Melanocyte of skin (primary cell): ENCODE results near the gene ERH. TPM values are rescaled to one million over a fixed set of nuclear protein-coding genes. Genes with fewer than 3 reads are reported as not detected.

Experiments
- total RNA-seq, 2 donors: library from RNA; depleted of rRNA; stranded (reverse); fragments of >200 nt; gene quantifications; 2 replicates each; pipeline ENCODE4 v1.2.3, GENCODE V29; 2012

Gene ERH
- total RNA-seq = 100 to 1,000 TPM; 102 to 184 TPM

DNA sequence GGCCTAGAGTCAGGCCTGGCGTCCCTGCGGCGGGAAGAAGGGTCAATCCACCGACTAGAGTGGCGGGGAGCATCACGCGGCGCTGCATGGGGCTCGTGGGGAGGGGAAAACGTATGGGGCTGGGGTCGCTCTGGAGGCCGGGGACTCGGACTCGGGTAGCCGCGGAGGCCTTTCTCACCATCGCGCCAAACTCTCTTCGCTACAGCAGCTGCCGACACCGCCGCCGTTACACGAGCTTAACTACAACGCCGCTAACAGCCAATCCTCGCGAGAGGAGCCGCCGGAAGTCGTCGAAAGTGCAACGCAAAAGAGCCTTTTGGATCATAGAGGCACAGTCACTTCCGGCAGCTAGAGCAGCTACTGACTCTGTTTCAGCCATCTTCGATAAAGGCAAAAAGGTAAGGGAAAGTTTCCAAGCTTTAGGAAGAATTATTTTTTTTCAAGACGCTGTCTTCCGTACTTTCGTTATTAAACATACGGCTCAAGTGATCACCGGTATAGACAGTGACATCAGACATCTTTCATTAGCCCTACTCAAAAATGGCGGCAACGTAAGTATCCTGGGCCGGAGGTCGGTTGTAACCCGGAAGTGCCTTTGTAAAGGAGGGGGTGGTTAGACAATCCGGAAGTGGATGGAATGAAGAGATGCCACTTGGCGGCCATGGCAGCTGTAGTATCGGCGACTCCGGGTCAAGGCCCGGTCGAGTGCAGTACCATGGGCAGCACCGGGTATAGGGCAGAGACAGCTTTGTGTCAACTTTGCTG lies at the start of gene ERH, which contains the start of gene SLC39A9:
ERH (minus strand) TSS at position 247 of the 765 bp plus-strand sequence; CDS start at position 181, 66 bp downstream.
SLC39A9 (plus strand) TSS at position 640 of the 765 bp plus-strand sequence. CDS start 678 bp downstream, outside the sequence.

Other genes starting within 250 kb of the ERH start
- gene DCAF5, start 245.2 kb downstream of the ERH start, total RNA-seq = 10 to 100 TPM; 22.0 to 31.0 TPM
- 10 to 100 TPM; 19.3 to 21.6 TPM for gene EXD2, start 206.8 kb downstream of the ERH start, total RNA-seq
- gene GALNT16, start 138.1 kb downstream of the ERH start, total RNA-seq = not detected
- 100 to 1,000 TPM; 121 to 125 TPM for gene SLC39A9, start 393 bp upstream of the ERH start, total RNA-seq
- gene PLEKHD1, start 86.4 kb upstream of the ERH start, total RNA-seq = under 1 TPM in 1 of 2 donors, not detected in 1; 0.34 TPM
- not detected for gene CCDC177, start 176.6 kb upstream of the ERH start, total RNA-seq
- gene SUSD6, start 213.3 kb upstream of the ERH start, total RNA-seq = 10 to 100 TPM; 12.3 to 26.5 TPM